CD4-positive, alpha-beta T cell treated with Interleukin-4 for 1 hour (primary cell): ENCODE measurements around the gene PNMA6A.
"Not testable (repeated sequence)": the region's sequence is repeated elsewhere in the genome, so short reads cannot be mapped to it uniquely, and the experiment has no call there.

Source experiments
- DNase-seq, 2 donors: peaks; one replicate each; pipeline ENCODE4 v3.0.0-alpha.2; 2020 to 2022

Gene PNMA6A

DNA sequence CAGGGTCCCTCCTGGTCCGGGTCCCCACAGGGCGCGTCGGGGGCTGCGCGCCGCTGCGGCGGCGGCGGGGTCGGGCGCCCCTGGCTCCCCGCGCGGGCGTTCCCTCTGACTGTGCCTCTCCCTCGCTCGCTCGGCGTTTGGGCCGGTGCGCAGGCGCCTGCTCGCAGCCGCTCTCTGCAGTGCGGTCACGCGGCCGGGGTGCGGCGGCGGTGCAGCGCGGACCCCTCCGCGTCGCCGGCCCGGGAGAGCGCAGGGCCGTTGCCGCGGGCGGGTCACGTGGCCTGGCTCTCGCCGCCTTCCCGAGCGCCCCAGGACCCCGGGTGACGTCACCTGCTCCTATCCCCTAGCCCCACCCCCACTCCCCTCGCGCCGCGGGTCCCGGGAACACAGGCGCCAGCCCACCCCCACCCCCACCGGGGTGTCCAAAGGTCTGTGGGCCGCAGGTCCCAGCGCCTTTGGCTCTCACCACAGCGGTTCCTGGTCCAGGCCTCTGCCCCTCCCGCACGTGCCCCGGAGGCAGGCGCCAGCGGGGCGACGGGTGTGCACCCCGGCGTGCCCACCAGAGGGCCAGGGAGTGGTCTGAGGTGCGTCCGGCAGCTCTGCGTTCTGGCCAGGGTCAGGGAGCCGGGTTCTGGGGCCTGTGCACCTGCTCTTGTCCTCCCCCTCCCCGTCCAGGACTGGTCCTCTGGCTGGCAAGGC, 5.3 kb downstream of the PNMA6A start:
- DNase-seq = not testable (repeated sequence)

DNA sequence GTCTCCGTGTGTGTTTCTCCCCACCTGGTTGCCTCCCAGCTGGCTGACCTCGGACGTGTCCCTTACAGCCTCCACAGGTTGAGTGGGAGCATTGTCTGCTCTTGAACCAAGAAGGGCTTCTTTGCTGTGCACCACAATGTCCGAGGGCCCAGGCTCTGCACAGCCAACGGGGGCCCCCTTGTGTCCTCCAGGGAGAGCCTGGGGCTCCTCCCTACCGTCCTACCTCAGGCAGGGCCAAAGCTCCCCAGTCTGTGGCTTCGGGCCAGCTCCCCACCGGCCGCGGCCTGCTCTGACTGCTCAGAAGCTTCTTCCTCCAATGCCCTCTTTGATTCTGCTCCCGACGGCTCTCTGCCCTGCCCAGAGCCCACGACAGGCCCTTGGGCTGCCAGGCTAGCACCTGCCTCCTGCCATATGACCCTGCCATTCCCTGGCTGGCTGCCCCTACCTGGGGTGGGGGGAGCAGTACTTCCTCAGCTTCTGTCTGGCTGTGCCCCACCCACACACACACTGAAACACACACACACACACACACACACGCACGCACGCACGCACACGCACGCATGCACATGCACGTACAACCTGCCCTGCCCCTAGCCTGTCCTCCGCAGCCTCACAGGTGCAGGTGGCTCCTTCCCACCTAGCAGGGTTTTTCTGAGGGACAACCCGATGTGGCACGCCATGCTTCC, 11.1 kb downstream of the PNMA6A start:
- DNase-seq = not testable (repeated sequence)

DNA sequence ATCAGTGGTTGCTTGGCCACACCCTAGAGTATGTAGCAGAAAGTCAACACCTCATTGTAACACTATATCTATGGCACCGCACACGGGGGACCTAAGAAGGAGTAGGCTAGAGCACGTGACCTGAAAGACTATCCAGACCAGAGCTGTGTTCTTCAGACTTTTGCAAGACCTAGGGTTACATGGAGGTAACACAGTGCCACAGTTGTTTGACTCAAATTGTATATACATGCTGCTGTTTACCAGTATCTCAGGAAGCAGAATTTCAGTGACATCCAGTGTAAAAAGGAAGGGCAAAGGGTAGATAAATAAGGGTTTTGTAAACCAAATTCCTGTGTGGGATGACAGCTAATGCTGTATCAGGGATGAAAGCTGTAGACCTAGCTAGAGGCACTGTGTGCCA, 30.2 kb downstream of the PNMA6A start:
- no peak for DNase-seq

DNA sequence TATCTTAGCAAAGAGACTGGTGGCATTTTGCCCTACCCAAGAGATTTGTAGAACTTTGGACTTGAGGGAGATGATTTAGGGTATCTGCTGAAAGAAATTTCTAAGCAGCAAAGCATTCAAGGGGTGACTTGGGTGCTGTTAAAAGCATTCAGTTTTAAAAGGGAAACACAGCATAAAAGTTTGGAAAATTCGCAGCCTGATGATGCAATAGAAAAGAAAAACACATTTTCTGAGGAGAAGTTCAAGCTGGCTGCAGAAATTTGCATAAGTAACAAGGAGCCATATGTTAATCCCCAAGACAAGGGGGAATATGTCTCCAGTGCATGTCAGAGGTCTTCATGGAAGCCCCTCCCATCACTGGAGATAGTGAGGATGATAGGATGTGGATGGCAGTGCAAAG, 32.7 kb downstream of the PNMA6A start:
- DNase-seq = not testable (repeated sequence)

DNA sequence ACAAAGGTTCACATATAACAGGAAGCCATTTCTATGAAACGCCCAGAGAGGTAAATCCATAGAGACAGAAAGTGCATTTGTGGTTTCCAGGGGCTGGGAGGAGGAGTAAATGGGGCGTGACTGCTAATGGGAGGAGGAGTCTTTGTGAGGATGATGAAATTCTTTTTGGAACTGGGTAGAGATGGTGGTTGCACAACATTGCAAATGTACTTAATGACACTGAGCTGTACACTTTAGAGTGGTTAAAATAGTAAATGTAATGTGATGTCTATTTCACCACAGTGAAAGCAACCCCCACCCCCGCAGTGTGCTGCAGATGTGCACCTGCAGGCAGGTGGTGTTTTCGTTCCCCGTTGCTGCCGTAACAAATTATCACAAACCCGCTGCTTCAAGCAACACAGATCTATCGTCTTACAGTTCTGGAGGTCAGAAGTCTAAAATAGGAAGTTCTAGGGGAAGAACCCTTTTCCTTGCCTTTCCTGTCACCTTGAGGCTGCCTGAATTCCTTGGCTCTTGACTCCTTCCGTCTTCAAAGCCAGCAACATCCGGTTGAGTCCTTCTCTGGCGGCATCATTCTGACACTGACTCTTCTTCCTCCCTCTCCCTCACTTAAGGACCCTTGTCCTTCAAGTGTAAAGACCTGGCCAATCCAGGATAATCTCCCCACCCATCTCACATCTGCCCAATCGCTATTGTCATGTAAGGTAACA, 34.0 kb downstream of the PNMA6A start:
- not testable (repeated sequence) for DNase-seq

DNA sequence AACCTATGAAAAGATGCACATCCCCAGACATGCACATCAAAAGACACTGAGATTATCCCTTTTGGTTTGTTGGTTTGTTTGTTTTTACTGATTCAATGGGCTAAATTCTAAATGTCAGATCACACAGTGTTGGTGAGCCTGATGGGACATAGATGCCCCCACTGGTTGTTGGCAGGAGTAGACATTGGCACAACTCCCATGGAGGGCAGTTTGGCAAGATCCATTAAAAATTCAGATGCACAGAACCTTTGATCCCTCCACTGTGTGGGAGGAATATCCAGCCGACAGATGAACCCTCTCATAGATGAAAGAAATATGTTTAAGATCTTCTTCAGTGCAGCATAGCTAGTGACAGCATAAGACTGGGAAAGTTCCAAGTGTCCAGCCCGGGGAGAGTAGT, 38.5 kb downstream of the PNMA6A start:
- not testable (repeated sequence) for DNase-seq

DNA sequence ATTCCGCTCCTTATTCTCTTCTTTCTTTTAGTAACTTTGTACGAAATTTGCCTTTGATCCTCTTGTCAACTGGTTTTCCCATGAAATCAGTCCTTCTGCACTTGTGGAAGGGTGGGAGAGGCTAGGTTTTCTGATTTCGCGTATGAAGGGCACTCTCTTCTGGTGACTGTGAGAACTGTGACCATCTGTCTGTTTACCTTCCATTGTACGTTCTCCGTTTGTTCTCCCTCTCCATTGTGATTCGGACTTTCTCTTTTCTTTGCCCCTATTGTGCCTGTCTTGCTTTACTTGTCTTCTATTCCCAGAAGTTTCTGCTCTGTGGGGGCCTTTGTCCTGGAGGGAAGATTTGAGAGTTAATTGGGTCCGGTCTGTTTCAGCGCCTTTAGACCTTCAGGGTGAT, 41.6 kb downstream of the PNMA6A start:
- not testable (repeated sequence) for DNase-seq

DNA sequence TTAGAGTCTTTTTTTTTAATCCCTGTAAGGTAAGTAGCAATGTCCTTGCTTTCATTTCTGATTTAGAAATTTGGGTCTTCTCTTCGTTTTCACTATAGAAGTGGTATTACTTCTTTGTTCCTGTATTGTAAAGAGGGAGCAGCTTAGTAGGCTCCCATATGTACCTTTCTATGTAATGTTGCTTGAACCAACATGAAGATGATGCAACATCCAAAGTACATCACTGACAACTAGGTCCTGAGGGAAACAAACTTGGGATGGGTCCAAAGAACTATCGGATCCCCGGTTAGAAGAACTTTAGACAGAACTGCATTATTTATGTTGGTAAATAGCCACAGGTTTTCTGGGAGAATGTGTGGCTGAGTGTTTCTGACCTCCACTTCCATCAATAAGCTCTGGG, 45.5 kb downstream of the PNMA6A start:
- DNase-seq = not testable (repeated sequence)

DNA sequence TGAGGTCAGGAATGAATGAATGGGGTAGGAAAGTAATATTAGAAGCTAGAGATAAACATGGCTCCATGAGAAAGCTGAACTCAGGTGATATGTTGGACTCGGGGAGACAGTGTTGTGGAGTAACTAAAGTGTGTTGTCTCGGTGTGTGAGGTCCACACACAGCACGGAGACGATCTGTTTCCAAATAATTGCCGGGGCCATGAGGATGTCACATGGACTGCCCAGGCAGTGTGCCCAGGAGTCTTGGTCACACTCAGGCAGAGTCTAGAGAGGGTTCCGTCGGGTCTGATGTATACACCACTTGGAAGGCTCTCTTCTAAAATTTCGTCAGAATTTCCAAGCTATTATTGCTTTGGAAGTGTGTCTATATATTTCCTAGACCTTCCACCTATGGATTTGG, 48.0 kb downstream of the PNMA6A start:
- not testable (repeated sequence) for DNase-seq

DNA sequence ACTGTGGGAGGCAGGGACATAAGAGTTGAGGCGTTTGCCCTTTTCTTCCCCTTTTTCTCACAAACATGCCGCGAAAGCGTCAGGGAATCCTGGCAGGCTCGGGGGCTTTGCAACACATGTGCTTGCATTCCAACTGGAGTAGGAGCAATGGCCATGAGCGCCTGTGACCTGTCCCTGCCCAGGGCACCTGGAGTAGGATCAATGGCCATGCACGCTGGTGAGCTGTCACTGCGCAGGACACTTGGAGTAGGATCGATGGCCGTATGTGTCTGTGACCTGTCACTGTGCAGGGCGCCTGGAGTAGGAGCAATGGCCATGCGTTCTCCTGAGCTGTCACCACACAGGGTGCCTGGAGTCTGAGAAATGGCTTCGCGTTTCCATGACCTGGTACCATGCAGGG, 51.2 kb downstream of the PNMA6A start:
- DNase-seq = not testable (repeated sequence)
